Measurements from ENCODE around the gene GSK3B.
A peak's percentile ranks its signal among the peaks of the same experiment; 100 is the strongest.

The GSK3B gene

DNA sequence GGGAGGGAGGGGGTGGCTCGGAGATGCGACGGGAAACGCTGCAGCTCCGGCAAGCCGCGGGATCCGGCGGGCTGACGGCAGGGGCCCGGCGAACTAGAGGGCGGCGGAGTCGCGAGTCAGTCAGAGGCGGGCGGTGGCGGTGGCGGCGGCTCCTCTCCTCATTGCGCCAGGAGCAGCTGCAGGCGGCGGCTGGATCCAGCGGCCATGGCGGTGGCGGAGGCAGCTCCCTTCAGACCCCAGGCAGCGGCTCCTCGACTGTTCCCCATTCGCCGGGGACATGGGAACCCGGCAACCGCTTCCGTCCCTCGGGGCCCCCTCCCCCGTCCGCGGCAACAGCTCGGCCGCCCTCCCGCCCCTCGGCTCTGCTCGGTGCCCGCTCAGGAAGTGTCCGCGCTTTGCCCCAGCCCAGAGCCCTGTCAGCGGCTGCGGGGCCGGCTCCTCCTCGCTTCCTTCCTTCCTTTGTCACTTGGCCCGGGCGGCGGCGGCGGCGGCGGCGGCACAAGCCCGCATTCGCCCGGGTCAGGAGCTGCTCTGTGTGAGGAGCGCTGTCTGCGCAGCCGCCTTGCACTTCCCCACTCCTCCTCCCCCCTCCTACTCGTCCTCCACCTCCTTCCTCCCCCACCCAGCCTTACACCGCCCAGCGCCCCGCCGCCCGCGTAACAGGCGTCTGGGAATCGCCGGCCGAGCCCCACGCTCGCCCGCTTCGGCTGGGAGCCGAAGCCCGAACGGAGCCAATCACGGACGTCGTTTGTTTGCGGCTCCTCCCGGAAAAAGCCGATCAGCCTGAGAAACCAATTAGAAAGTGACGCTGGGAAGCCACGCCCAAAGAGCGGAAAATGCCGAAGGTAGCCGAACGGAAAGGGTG lies at the start of gene GSK3B:
TSS of gene GSK3B (minus strand) at position 537 of the 865 bp plus-strand sequence. CDS start 1,013 bp downstream, outside the sequence.
- DNase-seq, result peak; percentile 41

DNA sequence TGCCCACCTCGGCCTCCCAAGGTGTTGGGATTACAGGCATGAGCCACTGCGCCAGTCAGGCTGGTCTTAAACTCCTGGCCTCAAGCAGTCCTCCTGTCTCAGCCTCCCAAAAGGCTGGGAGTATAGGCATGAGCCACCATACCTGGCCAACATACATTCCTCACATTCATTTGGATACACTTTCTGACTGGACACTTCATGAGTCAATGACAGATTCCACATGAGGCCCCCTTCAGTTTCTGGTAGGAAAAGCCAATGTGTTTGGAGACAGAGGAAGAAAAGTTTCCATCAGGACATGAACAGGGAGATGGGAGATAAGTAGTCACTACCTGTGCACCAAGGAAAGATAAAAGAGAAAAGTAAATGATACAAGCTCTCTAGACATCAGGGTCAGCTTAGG lies 49.4 kb upstream of the GSK3B start:
- no peak for DNase-seq

- no peak for DNase-seq
Observed at GRCh38 chr3:120142236-120142635, 48.0 kb upstream of the GSK3B start.

GRCh38 chr3:120140098-120140742 lies 46.0 kb upstream of the GSK3B start:
- no peak for DNase-seq

GRCh38 chr3:120139140-120139539 lies 44.9 kb upstream of the GSK3B start:
- no peak for DNase-seq

- no peak for DNase-seq
Observed at GRCh38 chr3:120137548-120137947, 43.3 kb upstream of the GSK3B start.

- DNase-seq, result no peak
Observed at GRCh38 chr3:120130656-120131055, 36.4 kb upstream of the GSK3B start.

- DNase-seq, result no peak
Observed at GRCh38 chr3:120129718-120130513, 35.7 kb upstream of the GSK3B start.

DNA sequence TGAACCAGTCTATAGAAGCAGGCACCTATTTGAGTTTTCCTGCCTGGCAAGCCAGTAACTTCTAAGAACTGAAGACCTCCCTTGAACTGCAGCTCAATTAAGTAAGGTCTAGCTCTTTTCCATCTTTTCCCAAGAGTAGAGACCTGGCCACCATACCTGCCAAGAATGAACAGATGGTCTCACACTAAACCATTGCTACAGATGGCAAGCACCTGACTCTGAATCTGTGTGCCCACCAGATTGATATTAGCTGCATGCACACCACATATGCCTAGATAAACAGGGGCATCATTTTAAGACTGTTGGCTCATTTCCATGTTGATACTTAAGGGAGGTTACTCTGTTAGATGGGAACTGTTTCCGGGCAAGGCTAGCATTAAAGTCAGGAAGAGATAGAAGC lies 34.8 kb upstream of the GSK3B start:
- no peak for DNase-seq

GRCh38 chr3:120125992-120126391 lies 31.7 kb upstream of the GSK3B start:
- DNase-seq, result no peak

DNA sequence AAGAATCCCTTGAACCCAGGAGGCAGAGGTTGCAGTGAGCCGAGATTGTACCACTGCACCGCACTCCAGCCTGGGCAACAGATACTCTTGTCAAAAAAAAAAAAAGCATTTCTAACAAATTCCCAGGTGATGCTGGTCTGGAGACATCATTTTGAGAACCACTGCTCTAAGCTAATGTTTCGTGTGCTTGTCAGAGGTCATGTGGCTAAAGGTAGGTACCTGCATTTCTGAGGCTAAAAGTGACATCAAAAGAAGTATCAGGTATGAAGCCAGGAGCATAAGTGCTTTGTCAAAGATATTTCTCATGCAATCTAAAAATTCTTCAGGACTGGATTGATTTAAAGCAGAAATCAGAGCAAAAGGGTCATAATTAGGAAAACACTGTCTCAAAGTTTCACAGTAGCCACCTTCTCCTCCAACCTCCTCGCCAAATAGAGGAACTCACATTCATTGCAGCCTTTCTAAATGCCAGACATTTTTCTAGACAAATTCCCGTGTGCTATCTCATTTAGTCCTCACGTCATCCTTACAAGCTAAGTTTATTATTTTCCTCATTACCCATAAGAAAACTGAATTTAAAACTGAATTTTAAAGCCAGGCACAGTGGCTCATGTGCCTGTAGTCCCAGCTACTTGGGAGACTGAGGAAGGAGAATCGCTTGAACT lies 25.7 kb upstream of the GSK3B start:
- no peak for DNase-seq

- DNase-seq, result no peak
Observed at GRCh38 chr3:120114981-120115380, 20.7 kb upstream of the GSK3B start.

GRCh38 chr3:120114376-120114775 lies 20.1 kb upstream of the GSK3B start:
- no peak for DNase-seq

DNA sequence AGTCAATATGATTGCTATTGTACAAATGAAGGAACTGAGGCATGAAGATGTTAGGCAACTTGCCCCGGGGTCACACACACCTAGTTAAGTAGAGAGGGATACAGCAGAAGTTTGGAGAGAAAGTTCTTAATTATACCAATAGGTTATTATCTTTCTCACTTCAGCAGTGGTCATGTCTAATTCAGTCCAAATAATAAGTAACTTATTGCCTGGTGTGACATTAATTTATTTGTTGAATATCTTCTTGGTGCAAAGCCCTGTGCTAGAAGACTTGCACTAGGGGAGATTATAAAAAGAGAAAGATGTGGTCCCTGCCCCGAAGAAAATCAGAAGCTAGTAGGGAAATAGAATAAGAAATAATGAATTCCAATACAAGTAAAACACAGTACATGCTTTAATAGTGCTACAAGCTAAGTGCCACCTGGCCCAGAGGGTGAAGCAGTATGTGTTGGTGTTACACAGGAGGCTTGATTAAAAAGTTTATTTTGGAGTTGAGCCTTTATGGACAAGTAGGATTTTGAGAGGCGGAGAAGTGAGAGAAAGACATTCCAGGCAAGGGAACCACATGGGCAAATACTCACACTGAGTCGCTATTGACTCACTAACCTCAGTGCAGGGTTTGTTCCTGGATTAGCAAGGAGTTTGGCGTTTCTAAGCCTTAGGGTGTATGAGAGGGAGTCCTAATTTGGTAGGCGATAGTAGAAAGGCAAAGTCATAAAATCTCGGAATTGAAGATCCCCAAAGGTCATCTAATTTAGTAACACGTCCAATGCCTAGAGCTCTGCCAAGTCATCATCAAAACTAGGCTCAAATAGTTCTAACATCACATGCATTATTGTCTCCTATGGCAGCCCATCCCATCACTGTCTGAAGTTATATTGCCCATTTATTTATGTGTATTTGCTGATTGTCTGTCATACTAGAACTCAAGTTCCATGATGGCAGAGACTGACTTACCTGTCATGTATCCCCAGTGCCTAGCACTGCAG lies 19.2 kb upstream of the GSK3B start:
- DNase-seq, result no peak

- no peak for DNase-seq
Observed at GRCh38 chr3:120111898-120112297, 17.7 kb upstream of the GSK3B start.

- DNase-seq, result no peak
Observed at GRCh38 chr3:120103276-120103675, 9.0 kb upstream of the GSK3B start.

DNA sequence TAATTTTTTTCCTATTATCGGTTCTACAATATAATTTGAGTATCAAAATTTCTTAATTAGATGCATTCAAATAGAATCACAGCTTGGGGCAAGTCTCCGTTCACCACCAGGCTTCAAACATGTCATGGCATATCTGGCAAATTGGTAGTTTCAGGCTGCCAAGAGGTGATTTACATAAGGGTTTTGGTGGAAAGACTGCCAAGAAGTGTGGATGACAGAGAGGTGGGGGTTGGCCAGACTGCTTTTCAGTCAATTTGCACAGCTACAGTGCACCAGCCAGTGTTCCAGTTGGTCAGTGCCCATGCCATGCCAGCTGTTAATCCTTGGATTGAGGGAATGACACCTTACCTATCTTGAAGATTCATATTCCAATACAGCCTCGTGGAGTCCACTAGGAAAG lies 8.4 kb upstream of the GSK3B start:
- DNase-seq, result no peak

GRCh38 chr3:120102232-120102631 lies 8.0 kb upstream of the GSK3B start:
- DNase-seq, result no peak

GRCh38 chr3:120101624-120102023 lies 7.4 kb upstream of the GSK3B start:
- no peak for DNase-seq

DNA sequence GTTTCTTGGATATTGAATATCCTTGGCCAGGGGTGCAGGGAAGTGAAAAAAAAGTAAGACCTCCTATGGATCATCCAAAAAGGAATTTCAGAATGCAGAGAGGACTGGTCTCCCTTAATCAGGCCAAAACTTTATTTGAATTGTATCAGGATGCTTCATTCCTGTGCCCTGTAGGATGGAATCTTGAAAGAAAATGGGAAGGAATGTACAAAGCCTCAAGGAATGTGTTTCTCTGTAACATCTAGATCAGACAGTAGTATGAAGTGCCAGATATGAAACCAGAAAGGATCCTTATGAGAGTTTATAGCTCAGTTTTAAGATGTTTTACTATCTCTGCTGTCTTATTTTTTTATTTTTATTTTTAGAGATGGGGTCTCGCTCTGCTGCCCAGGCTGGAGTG lies 6.5 kb upstream of the GSK3B start:
- no peak for DNase-seq

DNA sequence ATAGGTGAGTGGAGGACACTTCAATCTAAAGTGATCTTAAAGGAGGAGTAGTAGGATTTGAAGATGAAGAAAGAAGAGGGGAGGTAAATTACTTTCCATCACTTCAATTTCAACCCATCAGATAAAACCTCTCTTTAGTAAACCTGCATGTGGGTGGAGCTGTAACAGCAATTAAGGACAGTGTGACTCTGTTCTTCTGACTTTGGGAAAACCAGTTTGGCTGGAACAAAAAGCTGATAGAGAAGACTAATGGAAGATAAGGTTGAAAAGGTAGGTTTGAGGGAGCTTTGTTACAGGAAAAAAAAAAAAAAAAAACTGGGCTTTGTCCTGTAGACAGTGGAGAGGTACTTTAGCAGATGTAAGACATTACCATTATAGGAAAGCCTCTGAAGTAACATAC lies 4.5 kb upstream of the GSK3B start:
- DNase-seq, result no peak

DNA sequence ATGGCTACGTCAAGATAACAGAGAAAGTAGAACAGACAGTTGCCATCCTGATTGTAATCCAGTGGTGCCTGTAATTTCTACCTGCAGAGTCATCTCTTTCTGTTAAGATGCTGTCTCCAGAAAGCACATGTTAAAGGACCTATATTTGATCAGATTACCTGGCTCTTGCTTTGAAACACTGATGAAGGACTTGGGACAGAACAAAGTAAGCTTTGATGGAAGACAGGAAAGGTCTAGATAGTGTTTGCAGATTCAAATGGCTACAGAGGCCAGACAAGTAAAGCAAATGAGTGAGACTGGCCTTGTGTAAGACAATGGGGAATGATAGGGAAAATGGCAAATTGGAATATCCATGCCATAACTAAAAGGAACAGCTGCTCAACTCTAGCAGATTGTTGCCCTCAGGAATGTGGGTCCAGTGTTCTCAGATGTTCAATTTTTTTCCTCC lies 1.8 kb upstream of the GSK3B start:
- no peak for DNase-seq

All from SHP77 treated with DMSO at 0.1 percent for 48 hours (cell line).